ENCODE results near the gene PBX3. TPM values are rescaled to one million over a fixed set of nuclear protein-coding genes. Genes with fewer than 3 reads are reported as not detected.

Gene PBX3
- total RNA-seq, 4 donors from 2014 or later, result 14.1 to 31.1 (median 21.6) TPM

- no peak for DNase-seq (ENCODE audit: low spot score in 2 of 2)
- intact Hi-C loops (cut with DNase I; ENCODE audit: low total_unique reads), result no loop called here
- TF ChIP-seq POLR2A (IDR thresholded peaks at IDR 0.05), result no peak
- no peak for TF ChIP-seq CTCF (IDR thresholded peaks at IDR 0.05)
- WGBS, 2 donors, result 72 to 80% methylated on average over 2 of the region's 2 CpGs
- no peak overlapping the region for H3K4me3 ChIP-seq (ENCODE audit: low read depth, poor library complexity, severe bottlenecking)
These were observed 146.1 kb downstream of the PBX3 start for GRCh38 chr9:125893277-125893676.

GRCh38 chr9:125894566-125894965, 147.4 kb downstream of the PBX3 start:
- WGBS, 2 donors, result 92% methylated on average over 3 of the region's 3 CpGs
- intact Hi-C loops (cut with DNase I; ENCODE audit: low total_unique reads), result no loop called here
- TF ChIP-seq POLR2A (IDR thresholded peaks at IDR 0.05) (no peak), CTCF (IDR thresholded peaks at IDR 0.05) (no peak)
- no peak for DNase-seq (ENCODE audit: low spot score in 2 of 2)
- no peak overlapping the region for H3K4me3 ChIP-seq (ENCODE audit: low read depth, poor library complexity, severe bottlenecking)

- no peak for DNase-seq (ENCODE audit: low spot score in 2 of 2)
- TF ChIP-seq CTCF (IDR thresholded peaks at IDR 0.05) (no peak), POLR2A (IDR thresholded peaks at IDR 0.05) (no peak)
- 96% methylated on average over 2 of the region's 2 CpGs for WGBS, 2 donors
- intact Hi-C loops (cut with DNase I; ENCODE audit: low total_unique reads), result no loop called here
- no peak overlapping the region for H3K4me3 ChIP-seq (ENCODE audit: low read depth, poor library complexity, severe bottlenecking)
These were observed 149.2 kb downstream of the PBX3 start for GRCh38 chr9:125896404-125896803.

GRCh38 chr9:125896964-125897363, 149.8 kb downstream of the PBX3 start:
- WGBS, 2 donors, result 88 to 93% methylated on average over 2 of the region's 2 CpGs
- intact Hi-C loops (cut with DNase I; ENCODE audit: low total_unique reads), result no loop called here
- H3K4me3 ChIP-seq (ENCODE audit: low read depth, poor library complexity, severe bottlenecking), result no peak overlapping the region
- DNase-seq (ENCODE audit: low spot score in 2 of 2), result no peak
- TF ChIP-seq CTCF (IDR thresholded peaks at IDR 0.05), result no peak

- 95 to 98% methylated on average over 2 of the region's 2 CpGs for WGBS, 2 donors
- TF ChIP-seq POLR2A (IDR thresholded peaks at IDR 0.05), result no peak
- TF ChIP-seq CTCF (IDR thresholded peaks at IDR 0.05), result no peak
- no peak for DNase-seq (ENCODE audit: low spot score in 2 of 2)
- intact Hi-C loops (cut with DNase I; ENCODE audit: low total_unique reads), result no loop called here
- no peak overlapping the region for H3K4me3 ChIP-seq (ENCODE audit: low read depth, poor library complexity, severe bottlenecking)
These were observed 150.3 kb downstream of the PBX3 start for GRCh38 chr9:125897481-125897880.

- 67 to 70% methylated on average over 3 of the region's 3 CpGs for WGBS, 2 donors
- no peak for DNase-seq (ENCODE audit: low spot score in 2 of 2)
- intact Hi-C loops (cut with DNase I; ENCODE audit: low total_unique reads), result no loop called here
- TF ChIP-seq POLR2A (IDR thresholded peaks at IDR 0.05) (no peak), CTCF (IDR thresholded peaks at IDR 0.05) (no peak)
- H3K4me3 ChIP-seq (ENCODE audit: low read depth, poor library complexity, severe bottlenecking), result no peak overlapping the region
These were observed 155.0 kb downstream of the PBX3 start for GRCh38 chr9:125902214-125902613.

All from lower leg skin (tissue), 4 donors.